ENCODE data around the gene TMTC1.
"Not testable (repeated sequence)": the region's sequence is repeated elsewhere in the genome, so short reads cannot be mapped to it uniquely, and the experiment has no call there.

TMTC1 gene

GRCh38 chr12:29660847-29661246 lies 122.9 kb downstream of the TMTC1 start:
- no peak for DNase-seq

- DNase-seq: no peak
Measured at GRCh38 chr12:29656762-29657538, 126.8 kb downstream of the TMTC1 start.

- no peak for DNase-seq
Measured at GRCh38 chr12:29655861-29656260, 127.9 kb downstream of the TMTC1 start.

- DNase-seq: no peak
Measured at GRCh38 chr12:29653286-29653685, 130.5 kb downstream of the TMTC1 start.

- no peak for DNase-seq
Measured at GRCh38 chr12:29650371-29650770, 133.4 kb downstream of the TMTC1 start.

- no peak for DNase-seq
Measured at GRCh38 chr12:29649722-29650121, 134.0 kb downstream of the TMTC1 start.

- no peak for DNase-seq
Measured at GRCh38 chr12:29644536-29645162, 139.1 kb downstream of the TMTC1 start.

- DNase-seq: no peak
Measured at GRCh38 chr12:29640589-29641345, 143.0 kb downstream of the TMTC1 start.

- DNase-seq: no peak
Measured at GRCh38 chr12:29639893-29640495, 143.7 kb downstream of the TMTC1 start.

GRCh38 chr12:29638528-29638927 lies 145.2 kb downstream of the TMTC1 start:
- DNase-seq: no peak

- no peak for DNase-seq
Measured at GRCh38 chr12:29634057-29634456, 149.7 kb downstream of the TMTC1 start.

GRCh38 chr12:29630164-29630563 lies 153.6 kb downstream of the TMTC1 start:
- not testable (repeated sequence) for DNase-seq

GRCh38 chr12:29627221-29627620 lies 156.5 kb downstream of the TMTC1 start:
- DNase-seq: no peak

GRCh38 chr12:29625359-29625953 lies 158.3 kb downstream of the TMTC1 start:
- no peak for DNase-seq

- DNase-seq: no peak
Measured at GRCh38 chr12:29622251-29622650, 161.5 kb downstream of the TMTC1 start.

GRCh38 chr12:29620030-29620429 lies 163.7 kb downstream of the TMTC1 start:
- no peak for DNase-seq

- no peak for DNase-seq
Measured at GRCh38 chr12:29617407-29617803, 166.3 kb downstream of the TMTC1 start.

GRCh38 chr12:29616664-29617406 lies 166.9 kb downstream of the TMTC1 start:
- no peak for DNase-seq

GRCh38 chr12:29614694-29615325 lies 168.9 kb downstream of the TMTC1 start:
- DNase-seq: no peak

GRCh38 chr12:29612912-29613311 lies 170.8 kb downstream of the TMTC1 start:
- no peak for DNase-seq

- DNase-seq: no peak
Measured at GRCh38 chr12:29611906-29612305, 171.8 kb downstream of the TMTC1 start.
